ENCODE data around the gene BUD13. TPM values are rescaled to one million over a fixed set of nuclear protein-coding genes. Genes with fewer than 3 reads are reported as not detected.
"Not testable (repeated sequence)": the region's sequence is repeated elsewhere in the genome, so short reads cannot be mapped to it uniquely, and the experiment has no call there.

BUD13 gene, protein sequence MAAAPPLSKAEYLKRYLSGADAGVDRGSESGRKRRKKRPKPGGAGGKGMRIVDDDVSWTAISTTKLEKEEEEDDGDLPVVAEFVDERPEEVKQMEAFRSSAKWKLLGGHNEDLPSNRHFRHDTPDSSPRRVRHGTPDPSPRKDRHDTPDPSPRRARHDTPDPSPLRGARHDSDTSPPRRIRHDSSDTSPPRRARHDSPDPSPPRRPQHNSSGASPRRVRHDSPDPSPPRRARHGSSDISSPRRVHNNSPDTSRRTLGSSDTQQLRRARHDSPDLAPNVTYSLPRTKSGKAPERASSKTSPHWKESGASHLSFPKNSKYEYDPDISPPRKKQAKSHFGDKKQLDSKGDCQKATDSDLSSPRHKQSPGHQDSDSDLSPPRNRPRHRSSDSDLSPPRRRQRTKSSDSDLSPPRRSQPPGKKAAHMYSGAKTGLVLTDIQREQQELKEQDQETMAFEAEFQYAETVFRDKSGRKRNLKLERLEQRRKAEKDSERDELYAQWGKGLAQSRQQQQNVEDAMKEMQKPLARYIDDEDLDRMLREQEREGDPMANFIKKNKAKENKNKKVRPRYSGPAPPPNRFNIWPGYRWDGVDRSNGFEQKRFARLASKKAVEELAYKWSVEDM
- polyA plus RNA-seq (ENCODE audit: insufficient read length in 4 of 4) = 10 to 100 TPM; 33.8 to 40.4 (median 36.7) TPM

DNA sequence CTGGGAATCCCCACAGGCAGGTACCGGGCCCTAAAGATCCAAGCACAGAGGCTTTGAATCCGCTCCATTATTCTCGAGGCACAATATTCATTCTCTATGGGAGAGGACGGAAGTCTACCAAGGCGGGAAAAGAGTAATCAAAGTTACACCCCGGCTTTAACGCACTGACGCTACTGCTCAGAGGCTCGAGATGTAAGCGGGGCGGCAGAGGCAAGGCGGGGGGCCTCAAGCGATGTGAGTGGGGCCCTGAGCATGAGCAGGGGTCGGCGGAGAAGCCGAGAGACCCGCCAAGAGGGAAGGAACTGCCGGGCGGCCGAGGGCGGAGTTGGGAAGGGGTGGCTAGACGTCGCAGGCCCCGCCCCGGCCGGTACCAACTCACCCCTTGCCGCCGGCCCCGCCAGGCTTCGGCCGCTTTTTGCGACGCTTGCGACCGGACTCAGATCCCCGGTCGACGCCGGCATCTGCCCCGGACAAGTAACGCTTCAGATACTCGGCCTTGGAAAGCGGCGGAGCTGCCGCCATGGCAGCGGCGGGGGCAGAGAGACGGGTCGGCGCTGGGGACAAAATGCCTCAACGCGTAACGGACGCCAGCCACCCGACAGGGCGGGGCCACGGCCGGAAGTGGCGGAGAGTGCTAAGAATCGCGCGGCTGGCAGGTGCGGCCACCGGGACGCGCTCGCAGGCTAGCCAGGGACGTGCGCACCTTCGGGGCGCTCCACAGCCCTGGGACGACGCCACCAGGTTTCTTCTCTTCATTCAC lies at the start of gene BUD13:
BUD13 (minus strand) TSS at position 545 of the 760 bp plus-strand sequence; CDS start at position 522, 23 bp downstream.
- peak in 3 of 4 donors; percentile 72 to 90 (median 80) for DNase-seq (ENCODE audit: low read depth in 4 of 4, low spot score in 3 of 4)

DNA sequence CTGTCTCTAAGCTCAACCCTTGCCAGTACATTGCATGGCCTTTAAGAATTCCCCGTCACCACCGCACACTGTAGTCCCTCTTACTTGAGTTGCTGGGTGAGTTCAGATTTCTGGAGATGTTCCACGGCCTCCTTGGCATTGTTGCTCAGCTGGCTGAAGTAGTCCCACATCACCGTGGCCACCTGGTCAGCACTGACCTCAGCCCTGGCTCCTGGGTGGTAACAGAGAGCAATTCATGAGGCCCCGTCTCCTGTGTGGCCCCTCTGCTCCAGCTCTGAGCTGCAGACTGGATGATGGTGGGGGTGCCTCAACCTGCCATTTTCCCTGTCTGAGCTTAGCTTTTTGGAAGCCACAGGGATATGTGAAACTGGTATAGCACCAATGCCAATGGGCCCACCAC lies 49.8 kb upstream of the BUD13 start:
- no peak for DNase-seq (ENCODE audit: low read depth in 4 of 4, low spot score in 3 of 4)

DNA sequence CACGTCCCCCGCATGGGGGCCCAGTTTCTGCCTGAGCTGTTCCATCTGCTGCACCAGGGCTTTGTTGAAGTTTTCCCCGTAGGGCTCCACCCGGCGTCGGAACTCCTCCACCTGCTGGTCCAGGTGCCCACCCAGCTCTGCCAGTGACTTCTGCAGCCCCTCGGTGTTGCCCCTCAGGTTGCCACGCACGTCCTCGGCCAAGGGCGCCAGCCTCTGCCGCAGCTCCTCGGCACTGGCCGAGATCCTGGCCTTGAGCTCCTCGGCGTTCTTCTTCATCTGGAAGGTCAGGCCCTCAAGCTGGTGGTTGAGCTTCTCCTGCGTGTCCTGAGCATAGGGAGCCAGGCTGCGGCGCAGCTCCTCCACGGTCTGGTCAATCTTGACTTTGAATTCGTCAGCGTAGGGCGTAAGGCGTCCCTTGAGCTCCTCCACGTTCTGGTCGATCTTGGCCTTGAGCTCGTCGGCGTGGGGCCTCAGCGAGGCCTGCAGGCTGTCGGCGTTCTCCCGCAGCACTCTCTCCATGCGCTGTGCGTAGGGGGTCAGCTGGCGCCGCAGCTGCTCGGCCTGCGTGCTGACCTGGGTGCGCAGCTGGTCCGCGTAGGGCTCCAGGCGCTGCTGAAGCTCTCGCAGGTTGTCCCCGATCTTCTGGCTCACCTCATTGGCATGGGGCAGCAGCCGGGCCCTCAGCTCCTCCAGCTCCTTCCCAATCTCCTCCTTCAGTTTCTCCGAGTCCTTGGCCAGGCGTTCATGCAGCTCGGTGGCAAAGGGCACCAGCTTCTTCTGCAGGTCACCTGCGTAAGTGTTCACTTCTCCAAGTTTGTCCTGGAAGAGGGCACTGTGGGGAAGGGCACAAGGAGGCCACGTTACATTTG lies 48.5 kb upstream of the BUD13 start:
- no peak for DNase-seq (ENCODE audit: low read depth in 4 of 4, low spot score in 3 of 4)

DNA sequence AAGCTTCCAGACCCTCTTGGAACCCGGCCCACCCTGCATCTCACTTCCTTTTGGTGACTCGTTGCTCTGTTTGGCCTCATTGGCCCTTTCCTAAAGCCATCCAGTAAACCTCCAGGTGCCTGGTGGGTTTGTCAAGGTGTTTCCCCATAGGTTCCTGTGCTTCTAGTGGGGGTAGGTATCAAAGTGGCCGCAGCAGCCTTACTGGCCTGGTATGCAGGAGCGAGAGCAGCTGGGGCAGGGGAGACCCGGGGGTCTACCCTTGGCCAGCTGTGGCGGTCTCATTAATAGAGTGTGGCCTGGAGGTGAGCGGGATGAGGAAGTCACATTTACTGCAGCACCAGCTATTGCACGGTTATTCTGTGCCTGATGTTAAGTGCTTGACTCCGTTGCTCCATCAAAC lies 46.3 kb upstream of the BUD13 start:
- DNase-seq (ENCODE audit: low read depth in 4 of 4, low spot score in 3 of 4) = no peak

DNA sequence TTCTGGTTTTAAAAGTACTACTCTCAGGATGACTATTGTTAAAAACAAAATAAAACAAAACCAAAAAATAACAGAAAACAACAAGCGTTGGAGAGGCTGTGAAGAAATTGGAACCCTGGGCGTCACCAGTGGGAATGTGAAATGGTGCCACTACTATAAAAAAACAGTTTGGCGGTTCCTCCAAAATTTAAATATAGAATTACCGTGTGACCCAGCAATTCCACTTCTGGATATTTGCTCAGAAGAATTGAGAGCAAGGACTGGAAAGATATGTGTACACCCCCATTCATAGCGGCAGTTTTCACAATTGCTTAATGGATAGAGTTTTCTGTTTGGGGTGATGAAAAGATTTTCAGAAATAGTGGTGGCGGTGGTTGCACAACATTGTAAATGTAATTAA lies 41.7 kb upstream of the BUD13 start:
- no peak for DNase-seq (ENCODE audit: low read depth in 4 of 4, low spot score in 3 of 4)

DNA sequence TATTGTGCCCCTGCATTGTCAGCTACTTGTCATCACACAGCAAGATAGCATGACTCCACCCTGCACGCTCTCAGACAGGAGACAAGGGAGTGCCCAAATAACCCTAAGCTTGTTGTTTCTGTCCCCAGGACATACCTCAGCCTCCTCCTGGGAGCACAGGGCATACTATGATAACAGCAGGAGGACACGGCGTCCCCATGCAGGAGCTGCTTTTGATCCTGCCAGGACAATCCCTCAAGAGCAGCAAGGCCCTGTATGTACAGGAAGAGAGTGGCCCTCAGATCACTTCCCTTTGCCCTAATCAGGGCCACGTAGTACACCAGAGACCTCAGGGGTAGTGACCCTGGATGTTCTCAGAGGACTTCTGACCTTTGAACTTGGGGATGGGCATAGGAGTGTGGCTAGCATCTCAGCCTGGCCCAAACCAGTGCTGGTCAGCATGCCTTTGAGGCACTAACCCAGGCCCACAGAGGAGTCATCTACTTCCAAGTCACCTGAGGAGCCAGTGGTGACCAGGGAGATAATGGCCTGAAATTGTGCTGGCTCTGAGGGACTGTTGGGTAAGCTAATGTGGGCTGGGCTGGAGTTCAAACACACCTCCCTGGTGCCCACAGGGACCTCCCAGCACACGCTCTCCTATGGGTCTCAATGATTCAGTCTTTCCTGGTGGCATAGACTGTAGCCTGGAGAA lies 41.1 kb upstream of the BUD13 start:
- DNase-seq (ENCODE audit: low read depth in 4 of 4, low spot score in 3 of 4) = no peak

DNA sequence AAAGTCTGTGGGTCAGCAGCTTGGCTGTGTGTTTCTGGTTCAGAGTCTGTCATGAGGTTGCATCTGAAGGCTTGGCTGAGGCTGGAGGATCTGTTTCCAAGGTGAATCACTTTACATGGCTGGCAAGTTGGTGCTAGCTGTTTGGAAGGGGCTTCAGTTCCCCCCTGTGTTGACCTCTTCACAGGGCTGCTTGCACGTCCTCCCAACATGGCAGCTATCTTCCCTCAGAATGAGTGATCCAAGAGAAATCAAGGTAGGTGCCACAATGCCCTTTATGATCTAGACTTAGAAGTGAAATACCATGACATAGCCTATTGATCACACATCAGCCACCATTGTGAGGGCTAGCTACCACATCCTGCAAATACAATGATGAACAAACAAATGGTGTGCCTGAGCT lies 40.4 kb upstream of the BUD13 start:
- DNase-seq (ENCODE audit: low read depth in 4 of 4, low spot score in 3 of 4) = no peak

DNA sequence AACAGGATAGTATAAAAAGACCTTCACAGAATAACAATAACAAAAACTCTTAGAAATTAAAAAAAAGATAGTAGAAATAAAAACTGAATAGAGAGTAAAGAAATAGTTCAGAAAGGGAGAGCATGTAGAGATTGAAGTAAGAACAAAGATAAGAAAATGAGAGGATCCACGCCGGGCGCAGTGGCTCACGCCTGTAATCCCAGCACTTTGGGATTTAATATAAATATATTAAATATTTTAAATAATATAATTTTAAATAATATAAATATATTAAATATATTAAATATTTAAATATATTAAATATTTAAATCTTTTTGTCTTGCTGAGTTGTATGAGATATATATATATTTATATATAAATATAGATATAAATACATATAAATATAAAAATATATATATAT lies 39.3 kb upstream of the BUD13 start:
- DNase-seq (ENCODE audit: low read depth in 4 of 4, low spot score in 3 of 4) = no peak

DNA sequence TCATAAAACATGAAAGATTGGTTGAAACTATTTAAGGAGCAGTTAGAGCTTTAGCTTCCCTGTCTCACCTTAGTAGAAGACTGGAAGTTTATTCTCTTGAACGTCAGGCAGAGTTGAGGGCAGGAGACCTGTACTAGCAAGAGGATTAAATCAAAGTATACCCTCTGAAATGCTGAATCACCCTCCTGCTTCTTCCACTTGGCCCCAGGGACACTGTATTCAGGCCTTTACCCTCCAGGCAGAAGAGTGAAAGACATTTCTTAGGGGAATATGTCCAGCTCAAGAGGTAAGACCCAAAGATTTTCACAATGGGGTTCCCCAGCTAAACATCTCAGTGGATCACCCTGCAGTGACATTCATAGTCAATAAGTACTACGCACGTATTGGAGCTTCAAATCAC lies 38.4 kb upstream of the BUD13 start:
- no peak for DNase-seq (ENCODE audit: low read depth in 4 of 4, low spot score in 3 of 4)

DNA sequence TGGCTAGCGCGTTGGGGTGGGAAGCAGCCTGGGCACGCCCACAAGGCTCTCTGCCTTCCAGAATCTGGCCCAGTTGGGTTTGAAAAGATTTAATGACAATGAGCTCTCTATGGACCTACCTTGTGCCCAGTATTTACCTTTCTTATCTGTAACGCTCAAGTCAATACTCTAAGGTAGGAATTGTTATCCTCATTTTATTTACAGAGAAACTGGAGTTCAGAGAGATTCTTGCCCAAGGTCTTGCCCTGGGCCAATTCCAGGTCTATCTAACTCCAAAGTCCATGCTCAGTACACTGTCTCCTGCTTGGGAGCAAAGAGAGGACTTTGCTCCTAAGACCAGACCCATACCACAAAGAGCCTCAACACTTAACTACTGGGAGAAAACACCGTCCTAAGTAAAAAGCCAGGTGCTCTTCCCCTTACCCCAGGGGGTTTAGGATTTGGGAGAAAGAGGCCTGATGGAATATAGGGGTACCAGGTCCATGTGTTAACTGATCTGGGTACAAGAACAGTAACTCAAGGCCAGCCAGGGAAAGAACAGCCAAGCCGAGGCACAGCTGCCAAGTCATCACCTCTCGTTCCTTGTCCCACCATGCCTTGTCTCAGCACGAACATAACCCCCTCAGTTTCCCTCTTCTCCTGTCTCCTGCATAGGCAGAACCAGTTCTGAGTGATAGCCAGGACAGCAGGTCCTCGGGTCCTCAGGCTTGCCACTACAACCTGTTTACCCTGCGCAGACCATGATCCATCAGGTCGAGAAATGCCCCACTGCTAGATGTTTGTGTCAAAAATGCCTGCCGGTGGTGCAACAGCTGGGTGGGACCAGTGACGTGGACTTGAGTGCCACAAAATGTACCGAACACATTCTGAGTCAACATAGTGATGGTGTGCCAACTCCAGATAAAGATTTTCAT lies 35.7 kb upstream of the BUD13 start:
- DNase-seq (ENCODE audit: low read depth in 4 of 4, low spot score in 3 of 4) = no peak

DNA sequence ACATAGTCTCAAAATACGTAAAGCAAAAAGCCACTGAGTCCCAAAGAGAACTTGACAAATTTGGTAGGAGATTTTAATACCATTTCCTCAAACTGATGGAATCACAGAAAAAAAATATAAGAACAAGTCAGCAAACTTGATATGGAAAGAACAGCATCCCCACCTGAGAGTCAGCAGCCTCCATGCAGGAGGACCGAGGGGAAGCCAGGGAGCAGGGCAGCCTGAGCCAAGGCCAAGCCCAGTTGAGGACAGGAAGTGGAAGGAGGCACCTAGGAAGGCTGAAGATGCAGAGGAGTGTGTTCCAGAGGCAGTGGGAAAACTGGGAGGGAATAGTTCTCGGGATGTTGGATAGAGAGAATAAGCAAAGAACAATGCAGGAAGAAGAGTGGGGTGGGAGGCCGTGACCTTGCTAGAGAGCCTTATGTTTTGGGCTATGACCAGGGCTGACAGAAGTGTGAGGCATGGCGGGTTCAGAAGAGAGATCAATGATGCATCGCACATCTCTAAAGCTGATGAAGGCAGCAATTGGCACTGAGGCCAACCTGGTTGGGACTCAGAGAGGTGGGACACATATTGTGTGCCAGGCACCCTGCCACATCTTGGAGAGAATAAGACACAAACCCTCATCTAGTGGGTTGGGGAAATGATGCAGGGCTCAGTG lies 34.9 kb upstream of the BUD13 start:
- no peak for DNase-seq (ENCODE audit: low read depth in 4 of 4, low spot score in 3 of 4)

DNA sequence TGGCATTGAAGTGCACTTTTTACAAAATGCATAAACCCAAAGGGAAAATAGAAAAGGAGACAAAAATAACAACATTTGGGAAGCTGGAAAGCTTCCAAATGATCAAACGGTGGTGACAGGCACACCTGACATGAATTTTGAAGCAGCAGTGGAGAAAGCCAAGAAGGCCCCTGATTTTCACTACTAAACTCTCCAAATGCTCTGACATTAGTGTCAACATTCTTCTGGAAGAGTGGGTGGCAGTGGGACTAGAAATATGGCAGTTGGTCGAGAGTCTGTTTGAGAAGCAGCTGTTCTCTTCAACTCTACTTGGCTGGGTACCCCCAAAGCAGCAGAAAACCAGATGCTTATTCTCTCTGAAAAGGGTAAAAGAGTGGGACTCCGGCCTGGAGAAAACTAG lies 31.2 kb upstream of the BUD13 start:
- no peak for DNase-seq (ENCODE audit: low read depth in 4 of 4, low spot score in 3 of 4)

DNA sequence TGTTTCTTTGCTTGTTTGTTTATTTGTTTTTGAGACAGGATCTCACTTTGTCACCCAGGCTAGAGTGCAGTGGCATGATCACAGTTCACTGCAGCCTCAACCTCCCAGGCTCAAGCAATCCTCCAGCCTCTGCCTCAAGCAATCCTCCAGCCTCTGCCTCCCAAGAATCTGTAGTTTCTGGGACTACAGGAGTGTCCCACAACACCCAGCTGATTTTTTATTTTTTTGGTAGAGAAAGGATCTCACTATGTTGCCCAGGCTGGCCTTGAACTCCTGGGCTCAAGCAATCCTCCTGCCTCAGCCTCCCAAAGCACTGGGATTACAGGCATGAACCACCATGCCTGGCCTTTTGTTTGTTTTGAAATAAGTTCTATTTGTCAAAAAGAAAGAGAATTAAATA lies 28.9 kb upstream of the BUD13 start:
- not testable (repeated sequence) for DNase-seq (ENCODE audit: low read depth in 4 of 4, low spot score in 3 of 4)

DNA sequence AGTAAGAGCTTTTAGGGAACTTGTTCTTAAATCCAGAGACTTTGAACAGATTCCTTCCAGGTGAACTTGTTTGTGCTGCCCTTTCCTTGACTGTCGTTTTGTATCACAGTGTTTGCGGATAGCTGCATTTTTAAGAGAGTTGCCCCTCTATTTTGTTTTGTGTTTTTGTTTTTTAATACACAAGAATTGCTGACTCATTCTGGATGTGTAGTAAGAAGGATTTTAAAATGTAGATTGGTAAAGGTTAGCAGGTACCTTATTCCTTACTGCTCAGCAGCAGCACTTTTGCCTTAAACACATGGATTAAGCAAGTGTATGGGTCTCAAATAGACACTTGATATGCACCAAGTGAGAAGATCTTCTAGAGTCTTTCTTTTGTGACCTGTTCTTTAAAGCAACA lies 27.8 kb upstream of the BUD13 start:
- DNase-seq (ENCODE audit: low read depth in 4 of 4, low spot score in 3 of 4) = no peak

DNA sequence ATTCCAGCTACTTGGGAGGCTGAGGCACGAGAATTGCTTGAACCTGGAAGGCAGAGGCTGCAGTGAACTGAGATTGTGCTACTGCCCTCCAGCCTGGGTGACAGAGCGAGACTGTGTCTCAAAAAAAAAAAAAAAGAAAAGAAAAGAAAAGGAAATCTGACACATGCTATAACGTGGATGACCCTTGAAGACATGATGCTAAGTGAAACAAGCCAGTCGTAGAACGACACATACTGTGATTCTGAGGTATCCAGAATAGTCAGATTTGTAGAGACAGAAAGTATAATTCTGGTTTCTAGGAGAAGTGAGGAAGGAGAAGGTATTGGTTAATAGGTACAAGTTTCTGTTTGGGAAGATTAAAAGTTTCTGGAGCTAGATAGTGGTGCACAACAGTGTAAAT lies 25.6 kb upstream of the BUD13 start:
- no peak for DNase-seq (ENCODE audit: low read depth in 4 of 4, low spot score in 3 of 4)

DNA sequence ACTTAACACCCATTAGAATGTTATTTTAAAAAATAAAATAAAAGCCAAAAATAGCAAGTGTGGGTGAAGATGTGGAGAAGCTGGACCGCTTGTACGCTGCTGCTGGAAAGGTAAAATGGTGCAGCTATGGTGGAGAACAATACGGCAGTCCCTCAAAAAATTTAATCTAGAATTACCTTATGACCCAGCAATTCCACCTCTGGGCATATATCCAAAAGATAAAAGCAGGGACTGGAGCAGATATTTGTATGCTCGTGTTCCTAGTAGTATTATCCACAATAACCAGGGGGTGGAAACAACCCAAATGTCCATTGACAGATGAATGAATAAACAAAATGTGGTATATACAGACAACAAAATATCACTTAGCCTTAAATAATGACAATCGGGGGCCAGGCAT lies 25.0 kb upstream of the BUD13 start:
- no peak for DNase-seq (ENCODE audit: low read depth in 4 of 4, low spot score in 3 of 4)

DNA sequence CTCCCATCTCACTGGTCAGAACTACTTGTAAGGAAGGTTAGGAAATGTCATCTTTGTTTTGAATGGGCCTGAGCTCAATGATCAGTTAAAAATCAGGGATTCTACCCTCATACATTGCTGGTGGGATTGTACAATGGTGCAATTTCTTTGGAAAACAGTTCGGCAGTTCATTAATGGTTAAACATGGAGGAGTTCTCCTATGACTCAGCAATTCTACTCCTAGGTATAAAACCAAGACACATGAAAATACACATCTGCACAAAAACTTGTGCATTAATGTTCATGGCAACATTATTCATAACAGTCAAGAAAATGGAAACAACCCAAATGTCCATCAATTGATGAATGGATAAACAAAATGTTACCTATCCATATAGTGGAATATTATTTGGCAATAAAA lies 23.8 kb upstream of the BUD13 start:
- DNase-seq (ENCODE audit: low read depth in 4 of 4, low spot score in 3 of 4) = no peak

DNA sequence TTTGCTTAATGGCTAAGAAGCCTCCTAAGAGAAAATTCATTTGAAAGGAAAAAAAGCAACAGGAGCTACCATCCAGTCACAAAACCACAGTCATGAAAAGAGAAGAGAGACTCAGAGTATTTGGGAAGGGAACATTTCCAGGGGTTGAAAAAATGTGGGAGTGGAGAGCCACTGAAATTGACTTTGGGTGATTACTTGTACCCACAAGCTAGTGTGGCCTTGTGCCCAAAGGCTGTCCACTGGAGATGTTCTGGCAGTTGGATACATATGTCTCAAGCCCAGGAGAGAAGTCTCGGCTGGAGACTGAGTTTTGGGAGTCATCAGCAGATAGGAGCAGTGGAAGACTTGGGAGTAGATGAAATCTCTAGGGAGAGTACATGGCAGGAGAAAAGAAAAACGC lies 22.1 kb upstream of the BUD13 start:
- DNase-seq (ENCODE audit: low read depth in 4 of 4, low spot score in 3 of 4) = no peak

DNA sequence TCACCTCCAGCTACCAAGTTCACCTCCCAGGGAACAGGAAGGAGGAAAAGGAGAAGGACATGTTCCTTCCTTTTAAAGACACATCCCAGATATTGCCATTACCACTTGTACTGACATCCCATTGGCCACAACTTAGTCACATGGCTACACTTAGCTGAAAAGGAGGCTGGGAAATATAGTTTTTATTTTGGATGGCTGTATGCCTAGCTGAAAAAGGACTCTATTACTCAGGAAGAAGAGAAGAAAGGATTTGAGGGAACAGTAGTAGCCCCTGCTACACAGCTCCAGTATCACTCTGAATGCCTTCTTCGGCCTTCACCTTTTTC lies 20.9 kb upstream of the BUD13 start:
- DNase-seq (ENCODE audit: low read depth in 4 of 4, low spot score in 3 of 4) = no peak

Data from right renal pelvis (tissue), 4 donors.